Chondrocyte (in vitro differentiated cells): Measurements from ENCODE around the gene NUDT1. TPM values are rescaled to one million over a fixed set of nuclear protein-coding genes. Genes with fewer than 3 reads are reported as not detected.

Source experiments
- DNase-seq: peaks from one replicate; pipeline ENCODE4 v3.0.0; 2021; ENCODE audit warnings: mixed read lengths, low spot score
- H3K27ac Mint-ChIP-seq: one replicate; pipeline ENCODE4 v1.8.0; 2021; ENCODE audit warnings: mild to moderate bottlenecking, moderate library complexity, mixed read lengths; ENCODE audit not compliant: unreplicated experiment
- H3K27me3 Mint-ChIP-seq: 2 replicates; pipeline ENCODE4 v1.8.0; 2021; ENCODE audit warnings: low read depth, mixed read lengths
- H3K36me3 Mint-ChIP-seq: 2 replicates; pipeline ENCODE4 v1.8.0; 2021; ENCODE audit warnings: low read depth, mixed read lengths
- H3K4me1 Mint-ChIP-seq: 2 replicates; pipeline ENCODE4 v1.8.0; 2021; ENCODE audit warnings: low read depth, mild to moderate bottlenecking, mixed read lengths
- H3K4me3 Mint-ChIP-seq: one replicate; pipeline ENCODE4 v1.8.0; 2021; ENCODE audit warnings: mild to moderate bottlenecking, moderate library complexity, mixed read lengths; ENCODE audit not compliant: unreplicated experiment
- H3K9me3 Mint-ChIP-seq: 2 replicates; pipeline ENCODE4 v1.8.0; 2021; ENCODE audit warnings: low read depth, mixed read lengths
- CTCF ChIP-seq: fragments of 200-600 bp; sonication (generic); IDR thresholded peaks from 2 replicates; pipeline ENCODE4 v1.5.0; 2021; ENCODE audit warnings: antibody characterized with exemption, mild to moderate bottlenecking, moderate library complexity
- total RNA-seq: library from RNA; stranded (reverse); gene quantifications from 3 replicates; pipeline ENCODE4 v1.2.1, GENCODE V29; 2021

Gene NUDT1
- total RNA-seq, 1 donor from 2014 or later, result 9.5 TPM

- peaks cover 11% of the 10 kb centered on the region for H3K36me3 Mint-ChIP-seq
- DNase-seq, result no peak
- no peak for TF ChIP-seq CTCF
- H3K4me3 Mint-ChIP-seq, result no peak overlapping the region
- no peak overlapping the region for H3K27ac Mint-ChIP-seq
- no peaks in the 10 kb centered on the region for H3K27me3 Mint-ChIP-seq
- H3K4me1 Mint-ChIP-seq, result peaks cover 5% of the 10 kb centered on the region
- H3K9me3 Mint-ChIP-seq, result no peaks in the 10 kb centered on the region
These were observed 12.6 kb downstream of the NUDT1 start for GRCh38 chr7:2254429-2255144.

GRCh38 chr7:2255145-2256139 lies 13.4 kb downstream of the NUDT1 start:
- Mint-ChIP-seq H3K4me1 (no peaks in the 10 kb centered on the region), H3K27ac (no peak overlapping the region), H3K9me3 (no peaks in the 10 kb centered on the region), H3K27me3 (no peaks in the 10 kb centered on the region), H3K36me3 (peaks cover 12% of the 10 kb centered on the region), H3K4me3 (no peak overlapping the region)
- no peak for TF ChIP-seq CTCF
- no peak for DNase-seq

- H3K4me1 Mint-ChIP-seq, result no peaks in the 10 kb centered on the region
- H3K36me3 Mint-ChIP-seq, result peaks cover 11% of the 10 kb centered on the region
- no peak overlapping the region for H3K4me3 Mint-ChIP-seq
- DNase-seq, result no peak
- H3K27ac Mint-ChIP-seq, result no peak overlapping the region
- no peaks in the 10 kb centered on the region for H3K27me3 Mint-ChIP-seq
- no peaks in the 10 kb centered on the region for H3K9me3 Mint-ChIP-seq
- TF ChIP-seq CTCF, result no peak
These were observed 14.4 kb downstream of the NUDT1 start for GRCh38 chr7:2256306-2257045.

- no peaks in the 10 kb centered on the region for H3K27me3 Mint-ChIP-seq
- no peak for DNase-seq
- no peak overlapping the region for H3K4me3 Mint-ChIP-seq
These were observed 15.1 kb downstream of the NUDT1 start for GRCh38 chr7:2257046-2257551.

More at GRCh38 chr7:2257046-2257551, 15.1 kb downstream of the NUDT1 start:
- Mint-ChIP-seq H3K4me1 (no peaks in the 10 kb centered on the region), H3K9me3 (no peaks in the 10 kb centered on the region), H3K36me3 (peaks cover 11% of the 10 kb centered on the region), H3K27ac (no peak overlapping the region)
- no peak for TF ChIP-seq CTCF
